ENCODE data around the gene DAB2IP. TPM values are rescaled to one million over a fixed set of nuclear protein-coding genes. Genes with fewer than 3 reads are reported as not detected.
A peak's percentile ranks its signal among the peaks of the same experiment; 100 is the strongest.

Gene DAB2IP
- total RNA-seq, 1 experiment from 2014 or later = 17.0 TPM

GRCh38 chr9:121681404-121681803 is 30.0 kb downstream of the DAB2IP start:
- Mint-ChIP-seq H3K27me3 (ENCODE audit: insufficient read depth, unreplicated experiment) (no peaks in the 10 kb centered on the region), H3K4me3 (ENCODE audit: unreplicated experiment) (no peak overlapping the region), H3K27ac (ENCODE audit: low read depth, unreplicated experiment) (no peak overlapping the region), H3K36me3 (ENCODE audit: insufficient read depth, unreplicated experiment) (peaks cover 5% of the 10 kb centered on the region), H3K4me1 (ENCODE audit: insufficient read depth, unreplicated experiment) (no peaks in the 10 kb centered on the region), H3K9me3 (ENCODE audit: unreplicated experiment) (no peaks in the 10 kb centered on the region)
- TF ChIP-seq CTCF (IDR thresholded peaks at IDR 0.05; ENCODE audit: unreplicated experiment) = no peak
- ChIA-PET POLR2A (interaction anchor here (0.6 to 1.2 kb wide), 3 partner anchors 11 to 44 kb away, joined by 3 to 4 read pairs (median 3); no protein-coding TSS in a partner anchor), CTCF (interaction anchor here (0.5 to 7.0 kb wide), 9 partner anchors 14 to 816 kb away, joined by 3 to 45 read pairs (median 3); no protein-coding TSS in a partner anchor)
- intact Hi-C loops (cut with micrococcal nuclease) = loop anchor here (10.0 kb wide), 1 partner anchor 443 kb away; no protein-coding TSS in a partner anchor
- no TSS peak for BruUV-seq (replicated peaks)
- no peak for DNase-seq (ENCODE audit: unreplicated experiment)

DNA sequence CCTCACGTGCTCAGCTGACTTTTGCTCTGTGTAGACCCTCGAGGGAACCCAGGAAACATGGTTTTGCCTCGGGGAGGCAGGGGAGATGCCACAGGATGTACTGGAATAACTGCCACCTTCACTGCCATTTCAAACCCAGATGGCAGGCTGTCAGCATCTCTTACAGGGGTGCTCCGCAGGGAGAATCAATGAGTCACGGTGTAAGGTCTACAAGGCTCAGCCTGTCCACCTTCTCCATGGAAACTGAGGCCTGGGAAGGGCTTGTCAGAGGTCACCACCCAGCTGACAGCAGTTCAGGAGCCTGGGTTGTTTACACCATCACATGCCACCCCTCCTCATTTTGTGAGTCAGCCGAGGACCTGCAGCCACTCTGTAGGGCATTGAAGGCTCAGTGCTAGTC is 30.8 kb downstream of the DAB2IP start:
- H3K27ac Mint-ChIP-seq (ENCODE audit: low read depth, unreplicated experiment) = no peak overlapping the region

GRCh38 chr9:121682926-121683515 is 31.6 kb downstream of the DAB2IP start:
- H3K4me3 Mint-ChIP-seq (ENCODE audit: unreplicated experiment) = no peak overlapping the region
- intact Hi-C loops (cut with micrococcal nuclease) = loop anchor here (10.0 kb wide), 1 partner anchor 442 kb away; no protein-coding TSS in a partner anchor
- BruUV-seq (replicated peaks) = no TSS peak
- no peaks in the 10 kb centered on the region for H3K4me1 Mint-ChIP-seq (ENCODE audit: insufficient read depth, unreplicated experiment)
- peaks cover 5% of the 10 kb centered on the region for H3K36me3 Mint-ChIP-seq (ENCODE audit: insufficient read depth, unreplicated experiment)
- POLR2A ChIA-PET = interaction anchor here (0.8 to 1.5 kb wide), 3 partner anchors 14 to 137 kb away, joined by 3 to 5 read pairs (median 4); no protein-coding TSS in a partner anchor
- no peak overlapping the region for H3K27ac Mint-ChIP-seq (ENCODE audit: low read depth, unreplicated experiment)
- H3K9me3 Mint-ChIP-seq (ENCODE audit: unreplicated experiment) = no peaks in the 10 kb centered on the region
- TF ChIP-seq CTCF (IDR thresholded peaks at IDR 0.05; ENCODE audit: unreplicated experiment) = no peak
- CTCF ChIA-PET = interaction anchor here (0.6 to 7.0 kb wide), 17 partner anchors 10 to 861 kb away, joined by 3 to 45 read pairs (median 4); no protein-coding TSS in a partner anchor
- H3K27me3 Mint-ChIP-seq (ENCODE audit: insufficient read depth, unreplicated experiment) = no peaks in the 10 kb centered on the region
- DNase-seq (ENCODE audit: unreplicated experiment) = no peak

More for the DNA sequence above, 30.8 kb downstream of the DAB2IP start:
- intact Hi-C loops (cut with micrococcal nuclease) = loop anchor here (10.0 kb wide), 1 partner anchor 443 kb away; no protein-coding TSS in a partner anchor
- ChIA-PET POLR2A (interaction anchor here (0.8 to 1.2 kb wide), 2 partner anchors 15 to 45 kb away, joined by 3 read pairs; no protein-coding TSS in a partner anchor), CTCF (interaction anchor here (0.5 to 7.0 kb wide), 6 partner anchors 13 to 314 kb away, joined by 3 to 45 read pairs (median 4); no protein-coding TSS in a partner anchor)
- BruUV-seq (replicated peaks) = no TSS peak
- no peak for TF ChIP-seq CTCF (IDR thresholded peaks at IDR 0.05; ENCODE audit: unreplicated experiment)
- H3K4me3 Mint-ChIP-seq (ENCODE audit: unreplicated experiment) = no peak overlapping the region
- no peaks in the 10 kb centered on the region for H3K27me3 Mint-ChIP-seq (ENCODE audit: insufficient read depth, unreplicated experiment)
- no peak for DNase-seq (ENCODE audit: unreplicated experiment)
- no peaks in the 10 kb centered on the region for H3K9me3 Mint-ChIP-seq (ENCODE audit: unreplicated experiment)
- H3K4me1 Mint-ChIP-seq (ENCODE audit: insufficient read depth, unreplicated experiment) = no peaks in the 10 kb centered on the region
- peaks cover 5% of the 10 kb centered on the region for H3K36me3 Mint-ChIP-seq (ENCODE audit: insufficient read depth, unreplicated experiment)

- Mint-ChIP-seq H3K4me1 (ENCODE audit: insufficient read depth, unreplicated experiment) (no peaks in the 10 kb centered on the region), H3K9me3 (ENCODE audit: unreplicated experiment) (no peaks in the 10 kb centered on the region), H3K27ac (ENCODE audit: low read depth, unreplicated experiment) (peak overlapping the region; percentile 13), H3K4me3 (ENCODE audit: unreplicated experiment) (no peak overlapping the region), H3K27me3 (ENCODE audit: insufficient read depth, unreplicated experiment) (no peaks in the 10 kb centered on the region), H3K36me3 (ENCODE audit: insufficient read depth, unreplicated experiment) (peaks cover 5% of the 10 kb centered on the region)
- ChIA-PET CTCF (interaction anchor here (0.6 to 7.0 kb wide), 25 partner anchors 10 to 670 kb away, joined by 3 to 45 read pairs (median 4); no protein-coding TSS in a partner anchor), POLR2A (interaction anchor here (1.2 to 1.5 kb wide), 2 partner anchors 133 to 137 kb away, joined by 4 to 5 read pairs; no protein-coding TSS in a partner anchor)
- DNase-seq (ENCODE audit: unreplicated experiment) = no peak
- BruUV-seq (replicated peaks) = no TSS peak
- TF ChIP-seq CTCF (IDR thresholded peaks at IDR 0.05; ENCODE audit: unreplicated experiment) = no peak
- intact Hi-C loops (cut with micrococcal nuclease) = loop anchor here (10.0 kb wide), 1 partner anchor 441 kb away; no protein-coding TSS in a partner anchor
Observed at GRCh38 chr9:121683652-121684051, 32.2 kb downstream of the DAB2IP start.
